OCI-LY7 (cell line): ENCODE data around the gene KIAA1549.

ENCODE experiments used
- EZH2phosphoT487 ChIP-seq: fragments of 200-600 bp; sonication (generic); IDR thresholded peaks from 2 replicates; pipeline ENCODE4 v1.6.1; 2018; ENCODE audit warnings: low read depth, borderline replicate concordance, mild to moderate bottlenecking, mixed run types, antibody characterized with exemption, low read length, moderate library complexity, mixed read lengths
- TF ChIP-seq, protein P1 (sequence below): fragments of 200-600 bp; sonication (generic); conservative IDR thresholded peaks from 2 replicates; pipeline ENCODE4 v1.5.1; 2014; ENCODE audit warnings: mild to moderate bottlenecking, antibody characterized with exemption, low read length, moderate library complexity, mixed read lengths

DNA sequence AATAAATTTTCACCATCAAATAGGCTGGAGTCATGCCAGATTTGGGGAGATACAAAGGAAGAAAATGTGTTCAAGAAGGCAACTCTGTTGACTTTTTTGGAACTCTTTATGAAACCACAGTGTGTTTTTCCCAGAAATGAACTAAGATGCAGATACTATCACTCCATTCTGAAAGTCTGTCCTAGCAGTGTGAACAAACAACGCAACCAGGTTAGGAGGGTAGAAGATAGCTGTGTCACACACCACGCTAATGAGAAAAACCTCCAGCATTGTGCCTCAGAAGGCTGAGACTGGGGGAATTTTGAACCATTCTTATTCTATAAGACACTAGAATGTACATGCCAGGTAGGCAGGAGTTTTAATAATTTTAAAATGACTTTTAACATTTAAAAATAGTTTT lies 167.2 kb downstream of the KIAA1549 start:
- TF ChIP-seq, protein P1, sequence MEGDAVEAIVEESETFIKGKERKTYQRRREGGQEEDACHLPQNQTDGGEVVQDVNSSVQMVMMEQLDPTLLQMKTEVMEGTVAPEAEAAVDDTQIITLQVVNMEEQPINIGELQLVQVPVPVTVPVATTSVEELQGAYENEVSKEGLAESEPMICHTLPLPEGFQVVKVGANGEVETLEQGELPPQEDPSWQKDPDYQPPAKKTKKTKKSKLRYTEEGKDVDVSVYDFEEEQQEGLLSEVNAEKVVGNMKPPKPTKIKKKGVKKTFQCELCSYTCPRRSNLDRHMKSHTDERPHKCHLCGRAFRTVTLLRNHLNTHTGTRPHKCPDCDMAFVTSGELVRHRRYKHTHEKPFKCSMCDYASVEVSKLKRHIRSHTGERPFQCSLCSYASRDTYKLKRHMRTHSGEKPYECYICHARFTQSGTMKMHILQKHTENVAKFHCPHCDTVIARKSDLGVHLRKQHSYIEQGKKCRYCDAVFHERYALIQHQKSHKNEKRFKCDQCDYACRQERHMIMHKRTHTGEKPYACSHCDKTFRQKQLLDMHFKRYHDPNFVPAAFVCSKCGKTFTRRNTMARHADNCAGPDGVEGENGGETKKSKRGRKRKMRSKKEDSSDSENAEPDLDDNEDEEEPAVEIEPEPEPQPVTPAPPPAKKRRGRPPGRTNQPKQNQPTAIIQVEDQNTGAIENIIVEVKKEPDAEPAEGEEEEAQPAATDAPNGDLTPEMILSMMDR = no peak
- TF ChIP-seq EZH2phosphoT487 = no peak
